SH-SY5Y (cell line): ENCODE results near the gene TNIK.

ENCODE experiments used
- GATA2 ChIP-seq: IDR thresholded peaks from 2 replicates; pipeline ENCODE4 v1.6.1; 2011; ENCODE audit warnings: mild to moderate bottlenecking, low read depth, low read length
- GATA3 ChIP-seq: IDR thresholded peaks from 2 replicates; pipeline ENCODE4 v1.6.1; 2011; ENCODE audit warnings: low read depth, mild to moderate bottlenecking, low read length, moderate library complexity

GRCh38 chr3:171339598-171339997, 120.6 kb downstream of the TNIK start:
- no peak for TF ChIP-seq GATA2
- TF ChIP-seq GATA3 = no peak
